ENCODE results near the gene GSDME. TPM values are rescaled to one million over a fixed set of nuclear protein-coding genes. Genes with fewer than 3 reads are reported as not detected.
A peak's percentile ranks its signal among the peaks of the same experiment; 100 is the strongest.

The GSDME gene
- total RNA-seq, 2 experiments from 2014 or later = 2.9 to 3.0 TPM

GRCh38 chr7:24788961-24789576 lies 31.8 kb upstream of the GSDME start:
- Mint-ChIP-seq H3K4me3 (no peak overlapping the region), H3K27me3 (ENCODE audit: low read depth) (no peaks in the 10 kb centered on the region), H3K9me3 (ENCODE audit: insufficient read depth) (peaks cover 8% of the 10 kb centered on the region), H3K4me1 (ENCODE audit: low read depth) (peaks cover 11% of the 10 kb centered on the region), H3K27ac (no peak overlapping the region), H3K36me3 (ENCODE audit: low read depth) (peaks cover 20% of the 10 kb centered on the region)
- DNase-seq (no peak), ATAC-seq (no peak)
- CTCF ChIA-PET = interaction anchor here (1.1 kb wide), 1 partner anchor 25 kb away, joined by 3 read pairs; no protein-coding TSS in a partner anchor
- POLR2A ChIA-PET = no interaction called here

GRCh38 chr7:24788075-24788474 lies 30.8 kb upstream of the GSDME start:
- H3K4me3 Mint-ChIP-seq = no peak overlapping the region
- CTCF ChIA-PET = interaction anchor here (1.1 kb wide), 1 partner anchor 24 kb away, joined by 3 read pairs; no protein-coding TSS in a partner anchor

GRCh38 chr7:24786941-24787340 lies 29.7 kb upstream of the GSDME start:
- H3K4me3 Mint-ChIP-seq = no peak overlapping the region
- ChIA-PET POLR2A (no interaction called here), CTCF (no interaction called here)
- no peaks in the 10 kb centered on the region for H3K27me3 Mint-ChIP-seq (ENCODE audit: low read depth)
- DNase-seq = peak; percentile 25
- peaks cover 7% of the 10 kb centered on the region for H3K4me1 Mint-ChIP-seq (ENCODE audit: low read depth)
- H3K9me3 Mint-ChIP-seq (ENCODE audit: insufficient read depth) = peaks cover 8% of the 10 kb centered on the region
- no peak for ATAC-seq
- H3K27ac Mint-ChIP-seq = peak overlapping the region; percentile 37
- peaks cover 23% of the 10 kb centered on the region for H3K36me3 Mint-ChIP-seq (ENCODE audit: low read depth)

More at GRCh38 chr7:24788075-24788474, 30.8 kb upstream of the GSDME start:
- Mint-ChIP-seq H3K36me3 (ENCODE audit: low read depth) (peaks cover 29% of the 10 kb centered on the region), H3K27ac (no peak overlapping the region), H3K4me1 (ENCODE audit: low read depth) (peaks cover 7% of the 10 kb centered on the region), H3K27me3 (ENCODE audit: low read depth) (no peaks in the 10 kb centered on the region), H3K9me3 (ENCODE audit: insufficient read depth) (peaks cover 8% of the 10 kb centered on the region)
- ATAC-seq = no peak
- no peak for DNase-seq
- POLR2A ChIA-PET = no interaction called here

- Mint-ChIP-seq H3K27me3 (ENCODE audit: low read depth) (no peaks in the 10 kb centered on the region), H3K27ac (no peak overlapping the region), H3K9me3 (ENCODE audit: insufficient read depth) (peaks cover 8% of the 10 kb centered on the region), H3K36me3 (ENCODE audit: low read depth) (peaks cover 19% of the 10 kb centered on the region), H3K4me3 (no peak overlapping the region), H3K4me1 (ENCODE audit: low read depth) (peaks cover 7% of the 10 kb centered on the region)
- CTCF ChIA-PET = no interaction called here
- POLR2A ChIA-PET = no interaction called here
- ATAC-seq (no peak), DNase-seq (no peak)
These were observed 29.0 kb upstream of the GSDME start for GRCh38 chr7:24786306-24786705.

GRCh38 chr7:24784277-24784676 lies 27.0 kb upstream of the GSDME start:
- H3K4me3 Mint-ChIP-seq = no peak overlapping the region
- ATAC-seq = no peak
- peaks cover 16% of the 10 kb centered on the region for H3K36me3 Mint-ChIP-seq (ENCODE audit: low read depth)
- peaks cover 7% of the 10 kb centered on the region for H3K4me1 Mint-ChIP-seq (ENCODE audit: low read depth)
- peaks cover 8% of the 10 kb centered on the region for H3K9me3 Mint-ChIP-seq (ENCODE audit: insufficient read depth)
- CTCF ChIA-PET = no interaction called here
- no peak overlapping the region for H3K27ac Mint-ChIP-seq
- POLR2A ChIA-PET = no interaction called here
- no peaks in the 10 kb centered on the region for H3K27me3 Mint-ChIP-seq (ENCODE audit: low read depth)
- no peak for DNase-seq

GRCh38 chr7:24783698-24784097 lies 26.4 kb upstream of the GSDME start:
- peaks cover 15% of the 10 kb centered on the region for H3K36me3 Mint-ChIP-seq (ENCODE audit: low read depth)
- H3K27ac Mint-ChIP-seq = no peak overlapping the region
- no peak overlapping the region for H3K4me3 Mint-ChIP-seq
- ATAC-seq = no peak
- ChIA-PET CTCF (no interaction called here), POLR2A (no interaction called here)
- DNase-seq = no peak
- H3K9me3 Mint-ChIP-seq (ENCODE audit: insufficient read depth) = peaks cover 8% of the 10 kb centered on the region
- peaks cover 7% of the 10 kb centered on the region for H3K4me1 Mint-ChIP-seq (ENCODE audit: low read depth)
- no peaks in the 10 kb centered on the region for H3K27me3 Mint-ChIP-seq (ENCODE audit: low read depth)

- Mint-ChIP-seq H3K4me1 (ENCODE audit: low read depth) (peaks cover 2% of the 10 kb centered on the region), H3K36me3 (ENCODE audit: low read depth) (peaks cover 13% of the 10 kb centered on the region), H3K27ac (no peak overlapping the region), H3K27me3 (ENCODE audit: low read depth) (no peaks in the 10 kb centered on the region), H3K9me3 (ENCODE audit: insufficient read depth) (peaks cover 8% of the 10 kb centered on the region), H3K4me3 (no peak overlapping the region)
- POLR2A ChIA-PET = no interaction called here
- no peak for DNase-seq
- CTCF ChIA-PET = no interaction called here
- ATAC-seq = no peak
These were observed 23.8 kb upstream of the GSDME start for GRCh38 chr7:24781106-24781505.

GRCh38 chr7:24779283-24779655 lies 22.0 kb upstream of the GSDME start:
- ChIA-PET CTCF (interaction anchor here (1.5 kb wide), 1 partner anchor 14 kb away, joined by 4 read pairs; no protein-coding TSS in a partner anchor), POLR2A (no interaction called here)
- ATAC-seq (no peak), DNase-seq (no peak)
- Mint-ChIP-seq H3K9me3 (ENCODE audit: insufficient read depth) (no peaks in the 10 kb centered on the region), H3K27me3 (ENCODE audit: low read depth) (no peaks in the 10 kb centered on the region), H3K36me3 (ENCODE audit: low read depth) (peaks cover 13% of the 10 kb centered on the region), H3K4me1 (ENCODE audit: low read depth) (peaks cover 2% of the 10 kb centered on the region), H3K27ac (no peak overlapping the region), H3K4me3 (no peak overlapping the region)

GRCh38 chr7:24778543-24779282 lies 21.4 kb upstream of the GSDME start:
- no peaks in the 10 kb centered on the region for H3K27me3 Mint-ChIP-seq (ENCODE audit: low read depth)
- H3K4me1 Mint-ChIP-seq (ENCODE audit: low read depth) = peaks cover 6% of the 10 kb centered on the region
- H3K27ac Mint-ChIP-seq = no peak overlapping the region
- POLR2A ChIA-PET = no interaction called here
- no peak for ATAC-seq
- DNase-seq = no peak
- CTCF ChIA-PET = interaction anchor here (0.8 to 1.5 kb wide), 2 partner anchors 15 to 319 kb away, joined by 3 to 4 read pairs; no protein-coding TSS in a partner anchor
- H3K9me3 Mint-ChIP-seq (ENCODE audit: insufficient read depth) = no peaks in the 10 kb centered on the region
- no peak overlapping the region for H3K4me3 Mint-ChIP-seq
- H3K36me3 Mint-ChIP-seq (ENCODE audit: low read depth) = peaks cover 7% of the 10 kb centered on the region

- H3K27me3 Mint-ChIP-seq (ENCODE audit: low read depth) = no peaks in the 10 kb centered on the region
- ChIA-PET CTCF (interaction anchor here (0.8 to 1.5 kb wide), 3 partner anchors 9 to 320 kb away, joined by 3 to 4 read pairs (median 3); no protein-coding TSS in a partner anchor), POLR2A (no interaction called here)
- DNase-seq = no peak
- no peak overlapping the region for H3K27ac Mint-ChIP-seq
- peaks cover 10% of the 10 kb centered on the region for H3K4me1 Mint-ChIP-seq (ENCODE audit: low read depth)
- H3K4me3 Mint-ChIP-seq = no peak overlapping the region
- peaks cover 2% of the 10 kb centered on the region for H3K36me3 Mint-ChIP-seq (ENCODE audit: low read depth)
- H3K9me3 Mint-ChIP-seq (ENCODE audit: insufficient read depth) = no peaks in the 10 kb centered on the region
- no peak for ATAC-seq
These were observed 20.5 kb upstream of the GSDME start for GRCh38 chr7:24777806-24778205.

GRCh38 chr7:24773646-24774045 lies 16.4 kb upstream of the GSDME start:
- Mint-ChIP-seq H3K36me3 (ENCODE audit: low read depth) (peaks cover 13% of the 10 kb centered on the region), H3K4me1 (ENCODE audit: low read depth) (peaks cover 30% of the 10 kb centered on the region), H3K4me3 (no peak overlapping the region), H3K27ac (no peak overlapping the region), H3K27me3 (ENCODE audit: low read depth) (peaks cover 4% of the 10 kb centered on the region), H3K9me3 (ENCODE audit: insufficient read depth) (peaks cover 13% of the 10 kb centered on the region)
- CTCF ChIA-PET = interaction anchor here (1.2 kb wide), 1 partner anchor 10 kb away, joined by 3 read pairs; no protein-coding TSS in a partner anchor
- ATAC-seq (no peak), DNase-seq (no peak)
- POLR2A ChIA-PET = no interaction called here

- Mint-ChIP-seq H3K4me3 (no peak overlapping the region), H3K9me3 (ENCODE audit: insufficient read depth) (peaks cover 13% of the 10 kb centered on the region), H3K4me1 (ENCODE audit: low read depth) (peaks cover 36% of the 10 kb centered on the region), H3K27me3 (ENCODE audit: low read depth) (peaks cover 9% of the 10 kb centered on the region), H3K36me3 (ENCODE audit: low read depth) (peaks cover 13% of the 10 kb centered on the region), H3K27ac (no peak overlapping the region)
- POLR2A ChIA-PET = no interaction called here
- DNase-seq (no peak), ATAC-seq (no peak)
- CTCF ChIA-PET = interaction anchor here (1.1 to 1.6 kb wide), 3 partner anchors 14 to 329 kb away, joined by 3 to 5 read pairs (median 4); no protein-coding TSS in a partner anchor
These were observed 12.6 kb upstream of the GSDME start for GRCh38 chr7:24769851-24770250.
